Ascending aorta (tissue), 2 donors: Measurements from ENCODE around the gene RRM1. TPM values are rescaled to one million over a fixed set of nuclear protein-coding genes. Genes with fewer than 3 reads are reported as not detected.
"Not testable (repeated sequence)": the region's sequence is repeated elsewhere in the genome, so short reads cannot be mapped to it uniquely, and the experiment has no call there.

ENCODE experiments used
- DNase-seq, 2 donors: peaks; one replicate each; pipeline ENCODE4 v3.0.0-alpha.2; 2019; ENCODE audit warnings: low spot score in 2 of 2
- H3K27ac ChIP-seq, 2 donors: fragments of 200-600 bp; sonication (generic); one replicate each; pipeline ENCODE4 v1.5.1; 2016 to 2017; ENCODE audit warnings: mild to moderate bottlenecking in 1 of 2
- H3K27me3 ChIP-seq: fragments of 200-600 bp; sonication (generic); one replicate; pipeline ENCODE4 v1.5.1; 2017
- H3K36me3 ChIP-seq, 2 donors: fragments of 200-600 bp; sonication (generic); one replicate each; pipeline ENCODE4 v1.5.1; 2016
- H3K4me1 ChIP-seq, 2 donors: fragments of 200-600 bp; sonication (generic); one replicate each; pipeline ENCODE4 v1.5.1; 2016 to 2017; ENCODE audit warnings: mild to moderate bottlenecking in 1 of 2
- H3K4me3 ChIP-seq, 2 donors: fragments of 200-600 bp; sonication (generic); one replicate each; pipeline ENCODE4 v1.5.1; 2016 to 2017; ENCODE audit warnings: mild to moderate bottlenecking in 1 of 2
- H3K9me3 ChIP-seq, 2 donors: fragments of 200-600 bp; sonication (generic); one replicate each; pipeline ENCODE4 v1.5.1; 2016
- intact Hi-C: fragments of 100-400 bp; cut with DNase I; formaldehyde crosslinking; loops from one replicate; pipeline ENCODE4 v1.15.1; 2023
- total RNA-seq: library from RNA; depleted of rRNA; stranded (reverse); fragments of >200 nt; gene quantifications from one replicate; pipeline ENCODE4 v1.1.0, GENCODE V29; 2016
- TF ChIP-seq, protein P1 (sequence below), 3 experiments: fragments of 200-600 bp in 2 of 3; fragments of 450-650 bp in 1 of 3; sonication (generic) in 2 of 3; IDR thresholded peaks; one replicate each; pipeline ENCODE4 v1.5.1; 2016 to 2019; ENCODE audit warnings: antibody characterized with exemption in 3 of 3, mild to moderate bottlenecking in 1 of 3, moderate library complexity in 1 of 3

The RRM1 gene
- 114 TPM for total RNA-seq

DNA sequence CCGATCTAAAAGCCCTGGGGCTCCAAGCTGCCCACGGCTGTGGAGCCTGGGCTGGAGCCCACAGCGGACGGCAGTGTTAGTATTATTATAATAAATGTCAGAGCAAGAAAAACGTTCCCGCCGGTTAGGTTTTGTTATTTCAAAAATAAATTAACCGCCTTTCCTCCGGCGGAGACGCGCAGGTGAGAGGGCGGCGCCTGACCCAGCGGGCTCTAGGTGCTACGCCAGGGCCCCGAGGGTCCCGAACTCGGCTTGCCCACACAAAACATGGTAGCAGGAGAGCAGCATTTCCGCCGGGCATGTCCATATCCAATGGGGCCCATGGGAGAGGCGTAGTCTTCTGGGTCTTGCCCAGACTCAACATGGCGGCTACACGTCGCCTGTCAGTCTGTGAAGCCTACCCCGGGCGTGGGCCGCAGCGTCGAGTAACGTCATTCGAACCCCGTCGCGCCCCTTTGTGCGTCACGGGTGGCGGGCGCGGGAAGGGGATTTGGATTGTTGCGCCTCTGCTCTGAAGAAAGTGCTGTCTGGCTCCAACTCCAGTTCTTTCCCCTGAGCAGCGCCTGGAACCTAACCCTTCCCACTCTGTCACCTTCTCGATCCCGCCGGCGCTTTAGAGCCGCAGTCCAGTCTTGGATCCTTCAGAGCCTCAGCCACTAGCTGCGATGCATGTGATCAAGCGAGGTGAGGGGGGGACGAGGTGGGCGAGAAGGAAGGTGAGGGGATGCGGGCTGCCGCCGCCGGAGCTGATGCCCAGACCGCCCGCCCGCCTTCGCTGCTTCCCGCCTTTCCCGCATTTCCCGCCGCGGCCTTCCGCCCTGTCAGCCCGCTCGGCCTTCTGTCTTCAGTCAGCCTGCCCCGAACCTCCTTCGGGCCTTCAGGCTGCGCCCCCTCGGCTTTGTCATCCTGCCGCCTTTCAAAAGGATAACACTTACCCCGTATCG, at the start of gene RRM1:
Gene RRM1, plus strand, starts transcription at position 452 of the 944 bp plus-strand sequence. Its CDS starts 214 bp downstream, at position 666.
- H3K27ac ChIP-seq, result peak within 1 kb of the TSS; percentile 92 to 94
- peaks cover 9 to 11% of the 10 kb centered on the region in 2 donors for H3K4me1 ChIP-seq
- H3K9me3 ChIP-seq, result no peaks in the 10 kb centered on the region
- H3K4me3 ChIP-seq, result peak within 1 kb of the TSS; percentile 70 to 82
- H3K27me3 ChIP-seq, result no peaks in the 10 kb centered on the region
- H3K36me3 ChIP-seq, result peaks cover 12 to 14% of the 10 kb centered on the region in 2 donors
- peak; percentile 75 to 97 for DNase-seq
- TF ChIP-seq, protein P1, sequence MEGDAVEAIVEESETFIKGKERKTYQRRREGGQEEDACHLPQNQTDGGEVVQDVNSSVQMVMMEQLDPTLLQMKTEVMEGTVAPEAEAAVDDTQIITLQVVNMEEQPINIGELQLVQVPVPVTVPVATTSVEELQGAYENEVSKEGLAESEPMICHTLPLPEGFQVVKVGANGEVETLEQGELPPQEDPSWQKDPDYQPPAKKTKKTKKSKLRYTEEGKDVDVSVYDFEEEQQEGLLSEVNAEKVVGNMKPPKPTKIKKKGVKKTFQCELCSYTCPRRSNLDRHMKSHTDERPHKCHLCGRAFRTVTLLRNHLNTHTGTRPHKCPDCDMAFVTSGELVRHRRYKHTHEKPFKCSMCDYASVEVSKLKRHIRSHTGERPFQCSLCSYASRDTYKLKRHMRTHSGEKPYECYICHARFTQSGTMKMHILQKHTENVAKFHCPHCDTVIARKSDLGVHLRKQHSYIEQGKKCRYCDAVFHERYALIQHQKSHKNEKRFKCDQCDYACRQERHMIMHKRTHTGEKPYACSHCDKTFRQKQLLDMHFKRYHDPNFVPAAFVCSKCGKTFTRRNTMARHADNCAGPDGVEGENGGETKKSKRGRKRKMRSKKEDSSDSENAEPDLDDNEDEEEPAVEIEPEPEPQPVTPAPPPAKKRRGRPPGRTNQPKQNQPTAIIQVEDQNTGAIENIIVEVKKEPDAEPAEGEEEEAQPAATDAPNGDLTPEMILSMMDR (IDR thresholded peaks at IDR 0.05), result no peak
- intact Hi-C loops, result loop anchor here (1.0 to 5.0 kb wide), 3 partner anchors 239 to 513 kb away; partner anchors contain the start of genes NUP98, STIM1 and TRIM68

DNA sequence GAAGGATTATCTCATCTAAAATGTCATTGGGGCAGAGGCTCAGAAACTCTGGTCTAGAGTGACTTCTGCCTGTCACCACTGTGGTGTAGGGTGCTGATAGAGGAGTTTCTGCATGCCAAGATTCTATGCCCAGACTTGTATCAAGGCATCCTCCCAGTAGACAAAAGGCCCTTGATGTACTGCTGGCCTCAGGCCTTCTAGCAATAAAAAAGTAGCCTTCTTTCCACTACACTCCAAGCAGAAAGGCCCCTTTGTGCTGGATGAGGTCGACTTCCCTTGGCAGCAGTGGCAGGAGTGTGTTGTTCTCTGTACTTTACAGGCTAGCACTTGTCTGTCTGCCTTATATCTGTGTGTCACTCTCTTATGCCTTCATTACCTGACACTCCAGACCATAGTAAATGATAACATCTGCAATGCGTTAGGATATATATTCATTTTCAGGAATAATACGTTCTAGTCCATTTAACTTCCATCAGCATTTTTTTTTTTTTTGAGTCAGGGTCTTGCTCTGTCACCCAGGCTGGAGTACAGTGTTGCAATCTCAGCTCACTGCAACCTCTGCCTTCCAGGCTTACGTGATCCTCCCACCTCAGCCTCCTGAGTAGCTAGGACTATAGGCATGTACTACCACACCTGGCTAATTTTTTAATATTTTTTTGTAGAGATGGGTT, 49.5 kb upstream of the RRM1 start:
- Histone ChIP-seq H3K27me3 (no peaks in the 10 kb centered on the region), H3K4me3 (no peak overlapping the region), H3K27ac (no peak overlapping the region), H3K9me3 (no peaks in the 10 kb centered on the region), H3K4me1 (peaks cover 0 to 5% of the 10 kb centered on the region in 2 donors), H3K36me3 (no peaks in the 10 kb centered on the region)
- intact Hi-C loops, result no loop called here
- DNase-seq, result no peak
- TF ChIP-seq, protein P1 (IDR thresholded peaks at IDR 0.05), result no peak

DNA sequence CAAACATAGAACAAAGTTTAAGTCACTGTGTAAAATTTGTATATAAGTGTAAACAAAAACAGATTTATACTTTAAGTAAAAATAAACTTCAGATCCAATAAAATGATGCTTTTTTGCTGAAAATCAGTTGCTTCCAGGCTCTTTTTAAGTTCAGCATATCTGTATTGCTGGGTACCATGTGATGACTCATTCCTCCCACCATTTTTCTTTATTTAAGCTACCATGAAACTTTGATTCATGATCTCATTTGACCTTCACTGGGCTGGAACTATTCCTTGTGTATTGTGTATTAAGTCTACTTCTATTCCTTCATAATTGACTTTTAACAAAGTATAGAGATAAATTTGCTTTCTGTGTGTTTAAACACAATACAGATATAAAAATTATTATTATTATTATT, 46.3 kb upstream of the RRM1 start:
- no peak overlapping the region for H3K27ac ChIP-seq
- no peaks in the 10 kb centered on the region for H3K27me3 ChIP-seq
- DNase-seq, result no peak
- H3K4me1 ChIP-seq, result peaks cover 0 to 5% of the 10 kb centered on the region in 2 donors
- H3K4me3 ChIP-seq, result no peak overlapping the region
- intact Hi-C loops, result no loop called here
- TF ChIP-seq, protein P1 (IDR thresholded peaks at IDR 0.05), result no peak
- no peaks in the 10 kb centered on the region for H3K9me3 ChIP-seq
- peaks cover 0 to 3% of the 10 kb centered on the region in 2 donors for H3K36me3 ChIP-seq

DNA sequence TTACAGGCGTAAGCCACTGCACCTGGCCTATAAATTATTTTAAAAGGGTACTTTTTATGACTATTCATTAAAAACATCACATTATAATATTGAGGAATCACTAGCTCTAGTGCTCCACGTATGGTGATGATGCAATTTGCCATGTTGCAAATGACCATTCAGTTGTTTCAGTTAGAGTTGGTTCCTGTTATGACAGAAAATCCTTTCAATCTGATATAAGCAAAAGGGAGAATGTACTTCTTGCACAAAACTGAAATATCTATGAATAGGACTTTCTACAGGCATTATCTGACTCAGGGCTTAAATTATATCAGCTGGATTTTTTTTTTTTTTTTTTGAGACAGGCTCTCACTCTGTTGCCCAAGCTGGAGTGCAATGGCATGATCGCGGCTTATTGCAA, 45.6 kb upstream of the RRM1 start:
- no peaks in the 10 kb centered on the region for H3K27me3 ChIP-seq
- DNase-seq, result no peak
- H3K27ac ChIP-seq, result no peak overlapping the region
- no peaks in the 10 kb centered on the region for H3K9me3 ChIP-seq
- H3K36me3 ChIP-seq, result peaks cover 0 to 3% of the 10 kb centered on the region in 2 donors
- intact Hi-C loops, result no loop called here
- H3K4me1 ChIP-seq, result peaks cover 0 to 4% of the 10 kb centered on the region in 2 donors
- TF ChIP-seq, protein P1 (IDR thresholded peaks at IDR 0.05), result no peak
- no peak overlapping the region for H3K4me3 ChIP-seq

DNA sequence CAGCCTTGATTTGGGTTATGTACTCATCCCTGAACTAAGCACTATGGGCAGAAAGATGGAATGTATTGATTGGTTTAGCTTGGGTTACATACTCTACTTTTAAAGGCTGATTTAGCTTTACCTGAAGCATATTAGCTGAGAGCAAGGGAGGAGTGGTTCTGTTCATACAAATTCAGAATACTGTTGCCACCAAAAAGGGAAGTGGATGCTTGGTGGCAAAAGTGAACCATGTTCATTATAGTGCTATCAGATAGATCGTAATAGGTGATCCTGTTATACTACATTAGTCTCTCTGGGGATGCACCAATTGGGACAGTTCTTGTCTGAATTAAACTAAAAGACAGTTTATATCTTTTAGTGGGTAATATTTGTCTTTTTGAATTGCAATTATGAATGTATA, 44.5 kb upstream of the RRM1 start:
- peaks cover 0 to 3% of the 10 kb centered on the region in 2 donors for H3K36me3 ChIP-seq
- H3K9me3 ChIP-seq, result no peaks in the 10 kb centered on the region
- intact Hi-C loops, result no loop called here
- no peaks in the 10 kb centered on the region for H3K27me3 ChIP-seq
- no peak for DNase-seq
- no peak overlapping the region for H3K4me3 ChIP-seq
- TF ChIP-seq, protein P1 (IDR thresholded peaks at IDR 0.05), result no peak
- H3K4me1 ChIP-seq, result no peaks in the 10 kb centered on the region
- no peak overlapping the region for H3K27ac ChIP-seq

DNA sequence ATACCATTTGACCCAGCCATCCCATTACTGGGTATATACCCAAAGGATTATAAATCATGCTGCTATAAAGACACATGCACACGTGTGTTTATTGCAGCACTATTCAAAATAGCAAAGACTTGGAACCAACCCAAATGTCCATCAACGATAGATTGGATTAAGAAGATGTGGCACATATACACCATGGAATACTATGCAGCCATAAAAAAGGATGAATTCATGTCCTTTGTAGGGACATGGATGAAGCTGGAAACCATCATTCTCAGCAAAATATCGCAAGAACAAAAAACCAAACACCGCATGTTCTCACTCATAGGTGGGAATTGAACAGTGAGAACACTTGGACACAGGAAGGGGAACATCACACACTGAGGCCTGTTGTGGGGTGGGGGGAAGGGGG, 41.4 kb upstream of the RRM1 start:
- peaks cover 11 to 15% of the 10 kb centered on the region in 2 donors for H3K36me3 ChIP-seq
- H3K27ac ChIP-seq, DNase-seq, H3K4me1 ChIP-seq, intact Hi-C loops, H3K9me3 ChIP-seq, H3K27me3 ChIP-seq, H3K4me3 ChIP-seq: not testable (repeated sequence)
